Non-pigmented ciliary epithelial cell (primary cell): ENCODE data around the gene PPP2R3B.
"Not testable (repeated sequence)": the region's sequence is repeated elsewhere in the genome, so short reads cannot be mapped to it uniquely, and the experiment has no call there.

Source experiments
- DNase-seq: peaks from one replicate; pipeline ENCODE4 v3.0.0-alpha.2; 2010; ENCODE audit warnings: low read depth

Gene PPP2R3B

DNA sequence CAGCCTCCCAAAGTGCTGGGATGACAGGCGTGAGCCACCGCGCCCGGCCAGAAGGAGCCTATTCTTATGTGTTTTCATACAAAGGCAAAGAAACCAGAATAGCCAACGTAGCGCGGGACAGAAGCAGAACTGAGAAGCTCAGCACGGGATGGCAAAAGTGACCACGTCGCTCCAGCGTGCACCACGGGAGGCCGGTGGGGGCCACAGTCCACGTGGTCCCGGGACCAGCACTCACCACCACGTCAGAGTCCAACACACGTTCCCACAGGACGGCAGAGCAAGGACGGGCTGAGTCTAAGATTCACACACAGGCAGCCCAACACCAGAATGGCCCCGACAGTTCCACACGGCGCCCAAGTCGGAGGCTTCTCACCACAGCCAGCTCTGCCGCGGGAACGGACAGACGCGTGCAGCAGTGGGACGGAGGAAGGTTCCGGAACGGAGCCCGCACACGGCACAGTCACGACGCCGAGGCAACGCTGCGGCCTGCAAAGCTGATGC is 49.3 kb downstream of the PPP2R3B start:
- DNase-seq = no peak

DNA sequence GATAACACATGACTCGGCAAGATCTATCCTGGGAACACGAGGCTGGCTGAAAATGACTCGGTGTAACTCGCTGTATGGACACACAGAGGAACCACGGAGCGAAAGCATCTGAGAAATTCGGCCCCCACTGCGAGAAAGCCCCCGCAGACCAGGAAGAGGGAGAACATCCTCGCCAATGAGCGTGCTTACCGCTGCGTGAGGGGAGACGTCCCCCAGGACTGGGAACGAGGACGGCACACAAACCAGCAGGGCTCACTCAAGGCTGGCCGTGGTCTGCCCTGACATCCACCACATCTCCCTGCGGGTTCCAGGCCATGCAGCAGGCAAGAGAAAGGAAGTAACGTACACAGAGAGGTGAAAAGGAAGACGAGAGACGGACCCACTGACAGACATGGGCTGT is 50.5 kb downstream of the PPP2R3B start:
- no peak for DNase-seq

DNA sequence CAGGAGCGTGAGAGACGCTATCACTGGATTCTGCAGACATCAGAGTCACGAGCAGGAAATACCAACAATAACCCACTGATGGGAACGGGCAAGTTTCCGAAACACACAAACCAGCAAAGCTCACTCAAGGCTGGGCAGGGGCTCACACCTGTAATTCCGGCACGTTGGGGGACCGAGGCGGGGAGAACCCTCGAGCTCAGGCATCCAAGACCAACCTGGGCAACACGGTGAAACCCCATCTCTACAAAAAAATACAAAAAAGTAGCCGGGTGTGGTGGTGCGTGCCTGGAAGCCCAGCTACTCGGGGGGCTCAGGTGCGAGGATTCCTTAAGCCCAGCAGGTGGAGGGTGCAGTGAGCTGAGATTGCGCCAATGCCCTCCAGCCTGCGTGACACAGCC is 51.0 kb downstream of the PPP2R3B start:
- DNase-seq = no peak

DNA sequence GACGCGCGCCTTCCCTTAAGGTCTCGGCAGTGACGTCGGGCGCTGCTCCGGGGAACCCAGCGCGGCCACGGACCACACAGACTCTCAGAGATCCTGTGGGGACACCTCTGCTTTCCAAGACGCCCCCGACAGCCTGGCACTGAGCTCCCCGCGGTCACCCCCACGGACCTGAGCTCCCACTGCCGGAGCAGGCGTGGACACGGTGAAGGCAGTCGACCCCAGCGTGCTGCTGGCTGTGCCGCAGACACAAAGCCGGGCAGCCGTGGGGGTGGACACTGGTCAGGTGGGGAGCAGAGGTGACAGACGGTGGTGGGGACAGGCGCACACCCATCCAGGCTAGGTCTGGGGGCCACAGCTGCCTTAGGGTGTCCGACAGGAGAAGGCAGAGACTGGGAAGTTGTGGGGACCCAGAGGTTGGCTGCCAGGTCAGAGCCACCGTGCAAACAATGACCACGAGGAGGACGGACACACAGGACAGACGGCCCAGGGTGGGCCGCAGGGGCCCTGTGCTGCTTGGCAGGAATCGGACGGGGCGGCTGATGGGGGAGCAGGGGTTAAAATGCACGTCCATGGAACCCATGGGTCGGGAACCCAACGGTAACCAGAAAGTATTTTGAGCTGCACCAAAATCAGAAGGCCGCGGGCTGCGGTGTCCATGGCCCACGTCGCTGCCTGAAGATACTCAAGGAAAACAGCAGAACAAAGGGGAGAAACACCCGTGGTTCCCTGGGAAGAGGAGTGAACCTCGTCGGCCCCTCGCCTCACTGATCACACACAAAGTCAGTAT is 51.5 kb downstream of the PPP2R3B start:
- no peak for DNase-seq

DNA sequence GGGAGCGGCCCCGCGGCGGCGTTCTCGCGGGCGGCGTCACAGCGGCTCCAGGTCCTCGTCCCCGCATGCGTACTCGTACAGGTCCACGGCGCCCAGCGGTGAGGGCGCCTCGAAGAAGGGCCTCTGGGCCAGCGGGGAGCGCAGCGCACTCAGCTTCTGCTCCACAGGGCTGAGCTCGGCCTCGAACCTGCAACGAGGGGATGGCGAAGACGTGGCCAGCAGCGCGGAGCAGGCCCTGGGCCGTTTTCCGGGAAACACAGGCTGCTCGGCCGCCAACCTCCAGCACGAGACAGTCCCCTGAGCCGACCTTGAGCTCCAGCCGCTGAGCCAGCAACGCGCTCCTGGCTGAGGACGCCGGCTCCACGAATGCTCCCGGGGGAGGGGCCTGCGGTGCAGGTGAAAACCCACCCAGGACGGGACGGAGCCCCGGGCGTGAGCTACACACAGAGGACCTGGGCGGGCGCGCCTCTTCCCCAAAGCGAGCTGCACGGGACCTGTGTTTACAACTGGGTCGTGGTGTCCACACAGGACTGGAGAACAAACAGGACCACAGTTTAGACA is 52.3 kb downstream of the PPP2R3B start:
- DNase-seq = no peak

DNA sequence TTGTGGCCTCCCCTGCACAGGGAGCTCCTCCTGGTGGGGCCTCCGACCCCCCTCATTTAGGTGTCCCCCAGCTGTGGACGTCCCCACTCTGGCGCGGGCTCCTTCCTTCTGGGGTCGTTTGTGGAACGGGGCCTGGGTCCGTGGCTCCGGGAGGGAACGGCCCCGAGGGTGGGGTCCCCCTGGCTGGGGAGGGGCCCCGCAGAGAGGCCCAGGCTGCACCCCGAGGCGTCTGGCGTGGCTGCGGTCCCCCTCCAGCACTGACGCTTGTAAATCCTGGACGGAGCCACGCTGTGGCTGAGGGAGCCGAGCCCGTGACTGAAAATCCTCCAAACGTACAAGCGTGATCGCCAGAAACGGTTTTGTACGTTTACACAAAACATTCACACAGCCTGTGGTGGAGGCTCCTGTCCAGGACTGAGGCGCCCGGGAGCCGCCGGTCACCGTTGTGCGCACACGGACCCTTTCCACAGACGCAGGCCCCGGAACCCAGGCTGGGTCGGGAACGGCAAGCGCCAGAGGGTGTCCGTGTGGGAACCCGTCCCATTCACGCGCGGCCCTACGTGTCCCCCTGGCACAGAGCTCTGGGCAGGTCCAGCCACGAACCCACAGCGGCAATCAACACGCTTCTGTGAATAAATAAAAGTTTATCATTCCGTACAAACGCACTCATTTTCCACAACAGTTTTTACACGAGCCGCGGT is 52.9 kb downstream of the PPP2R3B start:
- no peak for DNase-seq

DNA sequence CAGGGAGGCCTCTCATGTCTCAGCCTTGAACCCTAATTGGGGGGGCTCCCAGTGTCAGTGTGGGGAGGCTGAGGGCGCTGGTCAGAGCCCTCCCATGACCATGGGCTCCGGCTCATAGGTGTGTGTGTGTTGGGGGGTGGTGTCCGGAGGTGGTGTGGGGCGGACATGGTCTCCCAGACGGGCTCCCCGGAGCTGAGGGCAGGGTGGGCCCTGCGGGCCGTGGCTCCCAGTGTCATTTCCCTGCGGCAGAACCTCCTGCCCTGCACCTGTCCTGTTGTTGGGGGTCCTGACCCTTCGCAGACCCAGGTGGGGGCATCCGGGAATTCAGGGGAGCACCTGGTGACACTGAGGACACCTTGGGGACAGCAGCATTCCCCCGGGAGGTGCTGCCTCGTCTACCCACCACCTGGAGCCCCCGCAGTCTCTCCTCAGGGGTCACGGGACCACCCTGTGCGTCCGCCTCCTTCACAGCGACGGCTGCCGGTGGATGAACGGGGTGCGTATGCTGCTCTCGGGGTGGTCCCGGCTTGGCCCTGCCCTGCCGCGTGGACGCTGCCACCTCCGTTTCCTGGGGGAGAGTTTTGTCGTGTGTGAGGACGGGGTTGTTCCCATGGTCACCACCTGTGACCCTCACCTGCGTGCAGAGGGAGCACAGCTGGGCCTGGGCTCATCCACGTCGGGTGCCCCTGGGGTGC is 53.6 kb downstream of the PPP2R3B start:
- DNase-seq = no peak

DNA sequence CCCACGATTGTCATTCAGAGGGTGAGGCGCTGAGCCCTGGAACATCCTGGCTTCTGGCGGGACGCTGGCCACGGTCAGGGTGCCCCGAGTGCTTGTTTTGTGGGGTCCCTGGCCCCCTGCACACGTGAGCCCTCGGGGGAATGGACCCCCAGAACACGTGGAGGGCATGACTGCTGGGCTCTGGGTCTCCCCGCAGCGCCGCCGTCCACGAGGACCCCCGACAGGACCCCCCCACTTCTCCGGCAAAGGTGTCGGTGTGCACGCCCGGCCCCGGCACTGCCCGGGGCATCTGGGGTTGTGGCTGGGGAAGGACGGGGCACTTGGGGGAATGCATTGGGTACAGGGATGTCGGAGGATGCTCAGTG is 54.2 kb downstream of the PPP2R3B start:
- no peak for DNase-seq

DNA sequence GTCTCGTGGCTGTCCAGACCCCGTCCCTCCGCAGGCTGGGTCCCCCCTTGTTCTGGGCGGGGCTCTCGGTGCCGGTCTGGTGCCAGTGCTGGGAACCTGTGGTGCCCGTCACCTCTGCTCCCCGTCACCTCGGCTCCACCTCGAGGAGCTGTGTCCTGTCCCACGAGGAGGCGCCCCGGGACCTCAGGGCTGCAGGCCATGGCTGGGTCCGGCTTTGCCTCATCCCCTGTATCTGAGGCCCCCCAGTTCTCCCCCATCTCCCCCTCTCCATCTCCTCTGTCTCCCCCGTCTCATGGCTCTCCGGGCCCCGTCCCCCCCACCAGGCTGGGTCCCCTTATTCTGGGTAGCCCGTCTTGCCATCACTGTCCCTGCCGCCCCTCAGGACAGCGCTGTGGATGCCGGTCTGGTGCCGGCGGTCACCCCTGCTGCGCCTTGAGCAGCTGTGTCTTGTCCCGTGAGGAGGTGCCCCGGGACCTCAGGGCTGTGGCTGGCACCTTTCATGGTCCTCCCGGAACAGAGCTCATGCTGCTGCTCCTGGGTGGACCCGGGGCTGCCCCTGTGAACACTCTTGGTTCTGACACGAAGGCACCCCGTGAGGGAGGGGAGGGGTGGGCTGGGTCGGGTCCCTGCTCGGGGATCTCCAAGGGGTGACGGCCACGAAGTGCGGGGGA is 54.7 kb downstream of the PPP2R3B start:
- no peak for DNase-seq

DNA sequence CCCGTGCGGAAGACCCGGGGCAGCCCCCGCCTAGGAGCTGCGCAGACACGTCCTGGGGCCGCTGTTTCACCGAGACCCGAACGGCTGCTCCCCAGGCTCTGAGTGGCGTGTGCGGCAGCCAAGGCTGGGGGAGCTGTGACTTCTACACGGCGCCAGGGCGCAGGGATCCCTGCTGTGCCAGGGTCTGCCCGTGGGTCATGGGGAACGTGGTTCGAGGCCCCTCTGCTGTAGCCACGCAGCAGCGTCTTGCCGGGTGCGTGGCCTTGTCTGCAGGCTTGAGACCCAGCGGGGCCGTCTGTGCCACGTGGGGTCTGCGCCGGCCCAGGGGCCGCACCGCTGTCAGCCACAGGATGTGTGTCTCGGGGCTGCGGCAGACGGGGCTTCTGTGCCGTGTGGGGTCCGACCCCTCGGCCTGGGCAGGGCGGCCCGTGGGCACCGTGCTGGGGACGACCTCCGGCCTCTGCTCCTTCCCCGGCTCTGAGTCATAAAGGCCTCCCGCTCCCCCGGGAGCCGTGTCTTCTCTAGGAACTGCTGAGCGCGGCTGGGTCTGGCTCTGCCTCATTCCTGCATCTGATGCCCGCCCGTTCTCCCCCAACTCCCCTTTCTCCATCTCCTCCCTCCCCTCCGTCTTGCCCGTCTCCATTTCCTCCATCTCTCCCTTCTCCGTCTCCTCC is 55.4 kb downstream of the PPP2R3B start:
- DNase-seq = no peak

DNA sequence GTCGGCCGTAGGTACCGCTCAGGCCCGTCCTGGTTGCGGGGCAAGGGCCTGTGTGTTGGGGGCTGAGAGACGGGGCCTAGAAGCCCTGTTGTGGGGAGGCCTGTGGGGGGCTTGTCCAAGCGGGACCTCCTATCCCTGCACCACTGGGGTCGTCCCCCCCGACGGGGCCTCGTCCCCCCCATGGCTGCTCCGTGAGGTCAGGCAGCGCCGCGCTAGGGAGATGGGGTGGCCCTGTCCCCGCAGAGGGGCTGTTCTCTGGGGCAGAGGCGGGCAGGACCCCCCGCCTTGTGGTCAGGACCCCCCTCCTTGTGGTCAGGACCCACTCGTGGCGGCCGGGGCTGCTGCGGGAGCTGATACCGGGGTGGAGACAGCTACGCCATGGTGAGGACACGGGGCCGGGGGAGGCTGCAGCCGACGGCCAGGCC is 56.0 kb downstream of the PPP2R3B start:
- DNase-seq = no peak

DNA sequence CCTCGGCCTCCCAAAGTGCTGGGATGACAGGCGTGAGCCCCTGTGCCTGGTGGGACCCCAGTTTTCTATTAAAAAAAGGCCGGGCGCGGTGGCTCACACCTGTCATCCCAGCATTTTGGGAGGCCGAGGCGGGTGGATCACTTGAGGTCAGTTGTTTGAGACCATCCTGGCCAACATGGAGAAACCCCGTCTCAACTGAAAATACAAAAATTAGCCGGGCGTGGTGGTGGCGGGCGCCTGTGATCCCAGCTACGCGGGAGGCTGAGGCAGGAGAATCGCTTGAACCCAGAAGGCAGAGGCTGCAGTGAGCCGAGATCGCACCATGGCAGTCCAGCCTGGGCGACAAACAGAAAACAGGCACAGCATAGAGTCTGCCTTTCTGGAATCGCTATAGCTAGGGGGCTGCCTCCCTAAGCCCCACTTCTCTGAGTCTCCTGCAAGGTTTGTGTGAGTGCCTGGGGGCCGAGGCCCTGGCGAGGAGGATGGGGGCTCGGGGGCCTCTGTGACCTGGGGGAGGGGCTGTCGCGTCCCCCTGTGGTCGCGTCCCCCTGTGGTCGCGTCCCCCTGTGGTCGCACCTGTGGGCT is 56.5 kb downstream of the PPP2R3B start:
- DNase-seq = not testable (repeated sequence)

DNA sequence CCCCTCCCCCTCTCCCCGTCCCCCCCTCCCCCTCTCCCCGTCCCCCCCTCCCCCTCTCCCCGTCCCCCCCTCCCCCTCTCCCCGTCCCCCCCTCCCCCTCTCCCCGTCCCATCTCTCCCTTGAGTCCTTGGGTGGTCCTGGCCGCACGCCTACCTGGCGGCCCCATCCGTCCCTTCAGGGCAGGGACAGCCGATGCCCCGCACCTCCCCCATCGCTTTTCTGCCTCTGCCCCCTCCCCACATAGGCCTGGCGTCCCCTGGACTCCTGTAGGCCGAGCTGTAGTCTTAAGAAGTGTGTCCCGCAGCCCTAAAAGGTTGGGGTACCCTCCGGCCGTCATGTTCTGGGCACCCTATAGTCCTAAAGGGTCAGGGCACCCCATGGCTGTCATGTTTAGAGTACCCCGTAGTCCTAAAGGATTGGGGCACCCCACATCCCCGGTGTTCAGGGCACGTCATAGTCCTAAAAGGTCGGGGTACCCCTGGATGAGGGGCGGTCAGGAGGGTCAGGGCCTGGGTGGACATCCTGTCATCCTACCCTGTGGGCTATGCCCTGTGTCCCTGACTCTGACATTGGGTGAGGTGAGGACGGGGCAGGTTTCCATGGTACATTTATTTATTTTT is 57.3 kb downstream of the PPP2R3B start:
- no peak for DNase-seq

DNA sequence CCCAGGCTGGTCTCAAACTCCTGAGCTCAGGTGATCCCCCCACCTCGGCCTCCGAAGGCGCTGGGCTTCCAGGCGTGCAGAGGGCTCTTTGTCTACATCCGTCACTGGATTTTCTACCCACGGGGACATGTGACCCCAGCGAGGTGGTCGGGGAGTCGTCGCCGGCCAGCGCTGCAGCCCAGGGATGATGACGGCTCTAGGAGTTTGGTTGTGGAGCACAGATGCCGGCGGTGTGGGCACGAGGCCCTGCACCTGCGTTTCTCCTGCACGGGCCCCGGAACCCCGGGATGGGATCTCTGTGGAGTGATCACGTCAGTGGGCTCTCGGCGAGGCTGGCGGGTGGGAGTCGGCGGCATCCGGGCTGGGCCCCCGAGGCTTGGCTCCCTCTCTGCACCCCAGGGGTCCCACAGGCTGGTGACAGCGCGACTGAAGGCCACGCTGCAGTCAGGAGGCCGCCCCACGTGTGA is 59.0 kb downstream of the PPP2R3B start:
- DNase-seq = no peak

DNA sequence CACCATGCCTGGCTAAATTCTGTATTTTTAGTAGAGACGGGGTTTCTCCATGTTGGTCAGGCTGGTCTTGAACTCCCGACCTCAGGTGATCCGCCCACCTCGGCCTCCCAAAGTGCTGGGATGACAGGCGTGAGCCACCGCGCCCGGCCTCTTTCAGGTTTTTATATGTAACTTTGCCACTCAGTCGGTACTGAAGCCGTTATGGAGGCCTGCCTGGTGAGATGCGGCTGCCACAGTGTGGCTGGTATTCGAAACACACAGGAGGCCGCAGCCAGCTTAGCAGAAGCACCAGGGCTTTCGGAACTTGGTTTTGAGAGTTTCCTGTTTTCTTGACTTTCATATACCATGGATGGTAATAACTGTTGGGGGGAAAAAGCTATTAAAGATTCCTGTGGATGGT is 62.0 kb downstream of the PPP2R3B start:
- not testable (repeated sequence) for DNase-seq

DNA sequence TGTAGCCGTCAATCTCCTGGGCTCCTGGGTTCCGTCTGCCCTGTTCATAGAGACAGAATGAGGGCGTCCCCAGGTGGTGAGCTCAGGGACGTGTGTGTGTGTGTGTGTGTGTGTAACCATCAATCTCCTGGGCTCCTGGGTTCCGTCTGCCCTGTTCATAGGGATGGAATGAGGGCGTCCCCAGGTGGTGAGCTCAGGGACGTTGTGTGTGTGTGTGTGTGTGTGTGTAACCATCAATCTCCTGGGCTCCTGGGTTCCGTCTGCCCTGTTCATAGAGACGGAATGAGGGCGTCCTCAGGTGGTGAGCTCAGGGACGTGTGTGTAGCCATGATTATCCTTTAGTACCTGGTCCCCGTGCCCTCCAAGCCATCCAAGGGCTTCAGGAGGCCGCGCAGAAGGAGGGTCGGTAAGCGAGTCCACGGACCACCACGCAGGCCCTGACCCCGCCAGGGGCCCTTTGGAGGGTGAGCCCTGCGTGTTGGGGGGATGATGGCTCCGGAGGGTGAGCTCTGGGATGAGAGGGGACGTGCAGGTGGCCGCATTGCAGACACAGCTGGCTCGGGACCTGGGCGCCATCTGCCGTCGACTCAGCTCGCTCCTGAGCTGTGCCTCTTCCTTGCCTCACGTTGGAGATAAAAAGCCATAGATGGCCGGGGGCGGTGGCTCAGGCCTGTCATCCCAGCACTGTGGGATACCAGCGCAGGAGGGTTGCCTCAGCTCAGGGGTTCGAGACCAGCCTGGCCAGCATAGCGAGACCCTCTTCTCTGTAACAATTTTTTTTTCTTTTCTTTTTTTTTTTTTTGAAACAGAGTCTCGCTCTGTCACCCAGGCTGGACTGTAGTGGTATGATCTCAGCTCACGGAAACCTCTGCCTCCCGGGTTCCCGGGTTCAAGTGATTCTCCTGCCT is 62.7 kb downstream of the PPP2R3B start:
- no peak for DNase-seq

DNA sequence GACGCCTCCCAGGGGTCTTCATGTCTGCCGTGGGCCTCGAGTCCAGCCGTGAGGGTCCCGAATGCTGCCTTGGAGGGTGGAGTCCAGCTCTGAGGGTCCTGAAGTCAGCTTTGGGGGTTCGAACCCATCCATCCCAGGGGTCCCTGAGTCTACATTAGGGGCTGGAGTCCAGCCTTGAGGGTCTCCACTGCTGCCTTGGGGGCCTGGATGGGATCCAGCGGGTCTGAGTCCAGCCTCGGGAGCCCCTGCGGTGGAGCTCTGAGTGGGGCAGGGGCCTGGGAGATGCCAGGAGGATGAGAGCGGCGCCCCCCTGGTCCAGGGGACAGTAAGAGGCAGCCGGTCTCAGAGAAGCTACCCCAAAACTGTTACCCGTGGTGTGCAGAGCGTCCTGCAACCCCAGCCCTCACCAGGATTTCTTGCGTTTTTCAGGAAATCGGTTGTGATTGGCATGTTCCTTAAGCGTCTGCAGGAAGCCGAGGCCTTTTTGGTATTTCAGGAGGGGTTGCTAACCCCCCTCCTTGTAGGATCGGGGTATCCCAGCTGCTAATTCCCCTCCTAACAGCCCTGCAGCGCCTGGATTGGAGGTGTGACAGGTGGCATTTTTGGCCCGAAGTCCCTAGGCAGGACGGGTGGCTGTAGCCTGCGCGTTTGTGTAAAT is 66.5 kb downstream of the PPP2R3B start:
- no peak for DNase-seq

DNA sequence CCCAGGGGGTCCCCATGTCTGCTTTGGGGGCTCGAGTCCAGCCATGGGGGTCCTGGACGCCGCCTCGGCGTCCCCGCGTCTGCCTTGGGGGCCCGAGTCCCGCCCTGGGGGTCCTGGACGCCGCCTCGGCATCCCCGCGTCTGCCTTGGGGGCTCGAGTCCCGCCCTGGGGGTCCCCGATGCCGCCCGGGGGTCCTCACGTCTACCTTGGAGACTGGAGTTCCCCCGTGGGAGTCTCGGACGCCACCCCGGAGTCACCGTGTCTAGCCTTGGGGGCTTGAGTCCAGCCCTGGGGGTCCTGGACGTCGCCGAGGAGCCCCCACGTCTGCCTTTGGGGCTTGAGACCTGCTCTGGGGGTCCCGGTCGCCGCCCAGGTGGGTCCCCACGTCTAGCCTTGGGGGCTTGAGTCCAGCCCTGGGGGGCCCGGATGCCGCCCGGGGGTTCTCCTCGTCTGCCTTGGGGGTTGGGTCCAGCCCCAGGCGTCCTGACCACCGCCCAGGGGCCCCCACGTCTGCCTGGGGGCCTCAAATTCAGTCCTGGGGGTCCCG is 67.1 kb downstream of the PPP2R3B start:
- DNase-seq = no peak
